ENCODE measurements around the gene SLX9. TPM values are rescaled to one million over a fixed set of nuclear protein-coding genes. Genes with fewer than 3 reads are reported as not detected.

SLX9 gene
- polyA plus RNA-seq, 6 donors from 2014 or later = 7.8 to 14.2 (median 12.3) TPM

DNA sequence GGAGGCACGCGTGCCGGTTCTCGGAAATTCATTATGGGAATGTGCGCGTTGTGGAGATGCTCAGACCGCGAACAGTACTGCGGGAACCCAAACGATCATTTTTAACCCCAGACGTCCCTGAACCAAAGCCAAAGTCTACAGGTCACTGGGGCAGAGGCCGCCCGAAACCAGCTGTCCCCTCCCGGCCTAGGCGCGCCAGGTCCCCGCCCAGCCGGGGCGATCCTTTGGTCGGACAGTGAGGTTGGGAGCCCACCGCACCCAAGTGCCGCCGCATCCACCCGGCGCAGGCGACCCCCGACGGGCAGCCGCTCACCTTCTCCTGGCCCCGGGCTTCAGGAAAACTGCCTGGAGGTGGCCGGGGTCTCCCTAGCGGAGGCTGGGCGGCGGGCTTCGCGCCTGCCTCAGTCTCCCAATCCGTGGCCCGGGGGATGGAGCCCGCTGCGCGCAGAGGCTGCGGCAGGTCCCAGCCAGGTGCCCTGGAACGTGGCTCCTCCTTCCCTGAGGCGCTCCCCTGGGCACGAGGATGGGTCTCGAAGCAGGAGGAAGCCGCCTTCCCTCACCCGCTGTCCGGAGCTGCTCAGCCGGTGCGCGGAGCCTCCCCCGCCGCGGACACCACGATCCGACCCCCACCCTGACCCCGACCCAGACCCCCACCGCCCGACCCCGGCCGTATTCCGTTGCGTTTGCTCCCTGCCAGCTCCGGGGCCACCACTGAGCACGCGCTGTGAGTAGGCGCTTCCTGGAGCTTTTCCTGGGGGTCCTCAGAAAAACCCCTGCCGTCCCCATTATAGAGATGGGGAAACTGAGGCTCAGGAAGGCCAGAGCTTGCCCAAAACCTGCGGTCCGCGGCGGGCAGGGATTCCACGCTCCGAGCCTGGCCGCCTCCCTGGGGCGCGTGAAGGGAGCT, 8.1 kb upstream of the SLX9 start:
- H3K27ac Mint-ChIP-seq = peak overlapping the region; percentile 61 to 97 (median 95)
- H3K27me3 Mint-ChIP-seq = no peaks in the 10 kb centered on the region
- peak; percentile 30 for DNase-seq
- H3K9me3 Mint-ChIP-seq = peaks cover 0 to 3% (median 0%) of the 10 kb centered on the region in 7 donors
- H3K4me1 Mint-ChIP-seq = peaks cover 54 to 72% (median 58%) of the 10 kb centered on the region in 3 donors
- peak overlapping the region; percentile 94 to 98 (median 97) for H3K4me3 Mint-ChIP-seq
- no peak for ATAC-seq (ENCODE audit: low read depth in 2 of 2)
- no peaks in the 10 kb centered on the region for H3K36me3 Mint-ChIP-seq

DNA sequence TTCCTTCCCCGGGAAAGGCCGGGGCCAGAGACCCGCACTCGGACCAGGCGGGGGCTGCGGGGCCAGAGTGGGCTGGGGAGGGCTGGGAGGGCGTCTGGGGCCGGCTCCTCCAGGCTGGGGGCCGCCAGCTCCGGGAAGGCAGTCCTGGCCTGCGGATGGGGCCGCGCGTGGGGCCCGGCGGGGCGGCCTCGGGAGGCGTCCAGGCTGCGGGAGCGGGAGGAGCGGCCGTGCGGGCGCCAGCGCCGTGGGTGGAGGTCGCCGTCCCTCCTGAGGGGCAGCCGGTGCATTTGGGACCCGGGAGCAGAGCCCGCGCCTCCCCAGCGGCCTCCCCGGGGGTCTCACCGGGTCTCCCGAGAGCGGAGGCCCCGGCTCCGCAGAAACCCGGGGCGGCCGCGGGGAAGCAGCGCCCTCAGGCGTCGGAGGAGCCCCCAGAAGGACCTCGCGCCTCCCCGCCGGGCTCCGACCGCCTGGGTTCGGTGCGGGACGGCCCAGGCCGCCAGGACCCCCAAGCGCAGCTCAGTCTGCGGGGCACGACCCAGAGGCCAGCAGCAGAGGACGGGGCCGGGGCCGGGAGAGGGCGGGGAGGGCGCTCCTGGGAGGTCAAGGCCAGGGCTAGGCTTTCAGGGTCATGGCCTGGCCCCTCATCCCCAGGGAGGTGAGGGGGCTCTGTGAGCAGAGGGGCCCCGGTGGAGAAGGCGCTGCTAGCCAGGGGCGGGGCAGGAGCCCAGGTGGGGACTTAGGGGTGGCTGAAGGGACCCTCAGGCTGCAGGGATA, 7.2 kb upstream of the SLX9 start:
- peak; percentile 75 for DNase-seq
- peak overlapping the region in 1 of 6 donors; percentile 97 for H3K27ac Mint-ChIP-seq

DNA sequence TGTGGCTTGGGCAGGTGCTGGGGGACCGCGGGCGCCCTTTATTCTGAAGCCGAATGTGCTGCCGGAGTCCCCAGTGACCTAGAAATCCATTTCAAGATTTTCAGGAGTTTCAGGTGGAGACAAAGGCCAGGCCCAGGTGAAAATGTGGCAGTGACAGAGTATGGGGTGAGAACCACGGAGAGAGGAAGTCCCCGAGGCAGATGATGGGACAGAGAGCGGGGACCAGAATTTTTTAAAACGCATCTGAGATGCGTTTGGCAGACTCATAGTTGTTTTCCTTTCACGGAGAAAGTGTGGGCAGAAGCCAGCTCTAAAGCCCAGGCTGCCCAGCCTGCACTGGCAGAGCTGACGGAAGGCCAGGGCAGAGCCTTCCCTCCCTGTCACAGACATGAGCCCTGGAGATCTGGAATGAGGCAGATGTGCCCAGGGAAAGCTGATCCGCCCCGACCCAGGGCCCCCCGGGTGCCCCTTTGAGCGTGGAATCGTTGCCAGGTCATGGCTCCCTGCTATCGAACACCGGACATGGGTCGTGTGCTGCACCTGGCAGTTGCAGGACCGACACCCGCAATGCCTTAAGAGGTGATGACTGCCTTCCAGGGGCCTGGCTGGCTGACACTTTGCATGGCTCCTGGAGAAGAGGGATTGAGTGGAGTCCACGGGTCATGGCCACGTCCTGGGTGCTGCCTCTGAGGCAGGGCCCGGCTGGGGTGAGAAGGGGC, 6.5 kb upstream of the SLX9 start:
- ATAC-seq (ENCODE audit: low read depth in 2 of 2) (no peak), DNase-seq (no peak)
- no peaks in the 10 kb centered on the region for H3K27me3 Mint-ChIP-seq
- peak overlapping the region in 1 of 6 donors; percentile 62 for H3K27ac Mint-ChIP-seq
- H3K4me1 Mint-ChIP-seq = peaks cover 38 to 56% (median 45%) of the 10 kb centered on the region in 3 donors
- peaks cover 0 to 3% (median 0%) of the 10 kb centered on the region in 7 donors for H3K9me3 Mint-ChIP-seq
- peak overlapping the region; percentile 61 to 97 (median 78) for H3K4me3 Mint-ChIP-seq
- no peaks in the 10 kb centered on the region for H3K36me3 Mint-ChIP-seq

More for the DNA sequence above, 7.2 kb upstream of the SLX9 start:
- H3K4me1 Mint-ChIP-seq = peaks cover 45 to 63% (median 52%) of the 10 kb centered on the region in 3 donors
- peak overlapping the region; percentile 83 to 98 (median 96) for H3K4me3 Mint-ChIP-seq
- ATAC-seq (ENCODE audit: low read depth in 2 of 2) = peak; percentile 52 to 57
- H3K27me3 Mint-ChIP-seq = no peaks in the 10 kb centered on the region
- no peaks in the 10 kb centered on the region for H3K36me3 Mint-ChIP-seq
- H3K9me3 Mint-ChIP-seq = peaks cover 0 to 3% (median 0%) of the 10 kb centered on the region in 7 donors

GRCh38 chr21:44933918-44934260, 5.9 kb upstream of the SLX9 start:
- H3K36me3 Mint-ChIP-seq = no peaks in the 10 kb centered on the region
- DNase-seq (no peak), ATAC-seq (ENCODE audit: low read depth in 2 of 2) (no peak)
- peaks cover 0 to 3% (median 0%) of the 10 kb centered on the region in 7 donors for H3K9me3 Mint-ChIP-seq
- peak overlapping the region in 1 of 6 donors; percentile 44 for H3K27ac Mint-ChIP-seq
- H3K4me3 Mint-ChIP-seq = peak overlapping the region in 6 of 8 donors; percentile 19 to 97 (median 70)
- H3K27me3 Mint-ChIP-seq = no peaks in the 10 kb centered on the region
- H3K4me1 Mint-ChIP-seq = peaks cover 32 to 54% (median 47%) of the 10 kb centered on the region in 3 donors

DNA sequence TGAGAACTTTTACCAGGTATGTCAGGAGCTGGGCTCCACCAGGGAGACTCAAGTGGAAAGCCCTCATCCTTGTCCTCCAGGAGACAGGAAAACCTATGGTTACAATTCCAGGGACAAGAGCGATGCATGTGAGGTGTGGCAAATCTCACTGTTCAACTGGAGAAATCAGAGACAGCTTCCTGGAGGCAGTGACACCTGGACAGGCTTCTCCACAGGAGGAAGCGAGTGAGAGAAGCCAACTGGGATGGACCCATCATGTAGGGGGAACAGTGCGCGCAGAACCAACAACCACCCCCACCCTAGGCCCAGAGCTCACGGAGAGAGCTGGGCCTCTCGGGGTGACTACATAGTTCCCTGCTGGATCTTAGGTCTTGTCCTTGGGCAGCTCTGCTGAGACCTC, 5.6 kb upstream of the SLX9 start:
- DNase-seq = no peak
- Mint-ChIP-seq H3K27me3 (no peaks in the 10 kb centered on the region), H3K4me3 (peak overlapping the region in 5 of 8 donors; percentile 15 to 83 (median 66)), H3K9me3 (peaks cover 0 to 3% (median 0%) of the 10 kb centered on the region in 7 donors), H3K4me1 (peaks cover 32 to 54% (median 47%) of the 10 kb centered on the region in 3 donors), H3K36me3 (no peaks in the 10 kb centered on the region), H3K27ac (peak overlapping the region in 2 of 6 donors; percentile 10 to 44)
- no peak for ATAC-seq (ENCODE audit: low read depth in 2 of 2)

- DNase-seq (no peak), ATAC-seq (ENCODE audit: low read depth in 2 of 2) (no peak)
- H3K36me3 Mint-ChIP-seq = no peaks in the 10 kb centered on the region
- H3K9me3 Mint-ChIP-seq = no peaks in the 10 kb centered on the region
- peaks cover 27 to 53% (median 43%) of the 10 kb centered on the region in 3 donors for H3K4me1 Mint-ChIP-seq
- H3K4me3 Mint-ChIP-seq = peak overlapping the region in 3 of 8 donors; percentile 16 to 78 (median 66)
- no peaks in the 10 kb centered on the region for H3K27me3 Mint-ChIP-seq
- no peak overlapping the region for H3K27ac Mint-ChIP-seq
These were observed 4.9 kb upstream of the SLX9 start for GRCh38 chr21:44934797-44935532.

GRCh38 chr21:44935533-44935927, 4.3 kb upstream of the SLX9 start:
- Mint-ChIP-seq H3K36me3 (no peaks in the 10 kb centered on the region), H3K9me3 (no peaks in the 10 kb centered on the region), H3K27ac (no peak overlapping the region), H3K4me3 (no peak overlapping the region), H3K27me3 (no peaks in the 10 kb centered on the region), H3K4me1 (peaks cover 24 to 50% (median 39%) of the 10 kb centered on the region in 3 donors)
- DNase-seq (no peak), ATAC-seq (ENCODE audit: low read depth in 2 of 2) (no peak)

DNA sequence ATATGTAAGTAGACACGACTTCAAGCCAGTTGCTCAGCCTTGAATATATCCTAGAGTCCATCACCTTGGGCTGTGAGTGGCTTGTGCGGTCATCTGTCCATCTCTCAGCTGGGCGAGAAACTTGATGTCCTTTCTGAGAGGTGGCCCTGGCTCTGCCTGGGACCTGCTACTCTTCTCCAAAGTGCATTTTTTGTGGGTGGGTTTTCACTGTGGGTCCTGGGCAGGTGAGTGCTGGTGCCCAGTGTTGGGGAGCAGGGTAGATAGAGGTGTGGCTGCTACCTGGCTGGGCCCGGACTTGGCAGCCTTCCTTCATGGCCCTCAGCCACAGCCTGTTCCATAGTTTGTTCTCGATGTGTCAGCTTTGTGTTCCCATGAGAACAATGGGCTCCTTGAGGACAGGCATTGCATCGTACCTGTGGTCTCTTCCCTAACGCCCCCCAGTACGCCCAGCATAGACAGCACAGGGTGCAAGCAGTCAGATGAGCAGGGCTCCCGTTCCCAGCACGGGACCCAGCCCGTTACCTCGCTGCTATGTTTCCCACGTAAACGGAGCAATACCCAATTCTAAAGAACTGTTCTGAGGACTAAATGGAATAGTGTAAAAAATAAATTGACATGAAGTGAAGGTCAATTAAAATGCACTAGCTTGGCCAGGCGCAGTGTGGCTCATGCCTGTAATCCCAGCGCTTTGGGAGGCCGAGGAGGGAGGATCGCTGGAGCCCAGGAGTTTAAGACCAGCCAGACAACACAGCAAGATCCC, 877 bp upstream of the SLX9 start:
- H3K9me3 Mint-ChIP-seq = no peaks in the 10 kb centered on the region
- H3K27ac Mint-ChIP-seq = peak overlapping the region; percentile 24 to 91 (median 51)
- H3K36me3 Mint-ChIP-seq = no peaks in the 10 kb centered on the region
- H3K27me3 Mint-ChIP-seq = no peaks in the 10 kb centered on the region
- peak overlapping the region; percentile 87 to 96 (median 90) for H3K4me3 Mint-ChIP-seq
- no peak for ATAC-seq (ENCODE audit: low read depth in 2 of 2)
- H3K4me1 Mint-ChIP-seq = peaks cover 28 to 60% (median 57%) of the 10 kb centered on the region in 3 donors
- no peak for DNase-seq

DNA sequence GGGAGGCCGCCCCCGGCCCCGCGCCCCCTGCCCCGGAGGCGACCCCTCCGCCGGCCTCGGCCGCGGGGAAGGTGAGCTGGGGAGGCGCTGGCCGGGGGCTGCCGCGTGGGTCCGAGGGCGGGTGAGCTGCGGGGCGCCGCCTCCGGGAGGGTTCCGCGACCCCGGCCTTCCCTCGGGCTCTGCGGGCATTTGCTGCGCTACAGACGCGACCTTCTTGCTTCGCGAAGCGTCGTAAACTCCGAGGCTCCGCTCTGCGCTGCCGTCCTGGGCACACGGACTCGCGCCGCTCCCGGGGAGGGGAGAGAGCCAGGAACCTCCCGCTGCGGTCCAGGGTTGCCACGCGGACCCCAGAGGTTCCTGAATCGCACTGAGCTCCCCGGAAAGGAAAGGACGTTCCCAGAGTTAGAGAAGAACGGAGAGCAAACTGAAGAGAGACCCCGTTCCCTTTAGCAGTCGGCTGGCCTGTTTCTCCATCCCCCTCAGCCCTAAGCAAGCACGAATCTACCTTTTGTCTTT, 345 bp downstream of the SLX9 start:
- Mint-ChIP-seq H3K27me3 (no peaks in the 10 kb centered on the region), H3K4me1 (peaks cover 28 to 67% (median 63%) of the 10 kb centered on the region in 3 donors), H3K36me3 (no peaks in the 10 kb centered on the region), H3K4me3 (peak overlapping the region; percentile 88 to 96 (median 90)), H3K27ac (peak overlapping the region in 4 of 6 donors; percentile 69 to 91 (median 76)), H3K9me3 (no peaks in the 10 kb centered on the region)
- DNase-seq (no peak), ATAC-seq (ENCODE audit: low read depth in 2 of 2) (peak; percentile 39)

- no peaks in the 10 kb centered on the region for H3K27me3 Mint-ChIP-seq
- DNase-seq = no peak
- H3K36me3 Mint-ChIP-seq = no peaks in the 10 kb centered on the region
- ATAC-seq (ENCODE audit: low read depth in 2 of 2) = no peak
- peaks cover 35 to 71% (median 65%) of the 10 kb centered on the region in 3 donors for H3K4me1 Mint-ChIP-seq
- peak overlapping the region; percentile 83 to 96 (median 89) for H3K4me3 Mint-ChIP-seq
- no peaks in the 10 kb centered on the region for H3K9me3 Mint-ChIP-seq
- peak overlapping the region in 3 of 6 donors; percentile 65 to 87 (median 78) for H3K27ac Mint-ChIP-seq
These were observed 1.7 kb downstream of the SLX9 start for GRCh38 chr21:44941567-44941966.

DNA sequence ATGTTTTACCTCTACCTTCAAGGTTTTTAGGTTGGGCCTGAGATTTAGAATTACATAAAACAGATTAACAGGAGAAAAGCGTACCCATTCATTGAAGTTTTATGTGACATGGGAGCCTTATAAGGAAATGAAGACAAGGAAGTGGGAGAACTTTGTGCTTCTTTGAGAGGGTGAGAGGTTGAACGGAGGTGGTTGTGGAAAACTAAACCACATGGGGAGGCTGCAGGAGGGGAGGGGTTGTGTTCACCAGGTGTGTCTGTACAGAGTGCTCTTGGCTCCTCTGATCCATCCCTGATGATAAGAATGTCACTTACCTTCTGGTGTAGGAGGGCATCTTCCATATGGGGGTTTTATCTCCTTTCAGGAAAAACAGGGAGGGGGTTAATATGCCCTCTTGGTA, 2.7 kb downstream of the SLX9 start:
- no peaks in the 10 kb centered on the region for H3K27me3 Mint-ChIP-seq
- H3K36me3 Mint-ChIP-seq = no peaks in the 10 kb centered on the region
- peak overlapping the region in 4 of 8 donors; percentile 48 to 96 (median 76) for H3K4me3 Mint-ChIP-seq
- H3K27ac Mint-ChIP-seq = peak overlapping the region in 1 of 6 donors; percentile 47
- H3K4me1 Mint-ChIP-seq = peaks cover 35 to 69% (median 65%) of the 10 kb centered on the region in 3 donors
- ATAC-seq (ENCODE audit: low read depth in 2 of 2) (no peak), DNase-seq (no peak)
- no peaks in the 10 kb centered on the region for H3K9me3 Mint-ChIP-seq
